NT2/D1 (cell line): Measurements from ENCODE around the gene HOXA9.

Experiments
- DNase-seq: peaks from one replicate; pipeline ENCODE4 v3.0.0-alpha.2; 2011; ENCODE audit warnings: low read depth, low spot score
- H3K27me3 ChIP-seq: 2 replicates; pipeline ENCODE4 v1.6.0; 2011; ENCODE audit warnings: mild to moderate bottlenecking; ENCODE audit not compliant: insufficient read length, insufficient read depth
- H3K36me3 ChIP-seq: 2 replicates; pipeline ENCODE4 v1.6.1; 2011; ENCODE audit warnings: mild to moderate bottlenecking, low read length, mixed read lengths; ENCODE audit not compliant: insufficient read depth, insufficient read length
- H3K4me1 ChIP-seq: 2 replicates; pipeline ENCODE4 v1.5.1; 2011; ENCODE audit not compliant: insufficient read depth, insufficient read length
- H3K4me3 ChIP-seq: 2 replicates; pipeline ENCODE4 v1.5.1; 2011; ENCODE audit warnings: low read depth; ENCODE audit not compliant: insufficient read length
- H3K9ac ChIP-seq: 2 replicates; pipeline ENCODE4 v1.6.0; 2011; ENCODE audit warnings: low read depth; ENCODE audit not compliant: insufficient read length
- H3K9me3 ChIP-seq: 2 replicates; pipeline ENCODE4 v1.5.1; 2011; ENCODE audit warnings: mild to moderate bottlenecking, low read length; ENCODE audit not compliant: insufficient read depth
- SUZ12 ChIP-seq: IDR thresholded peaks from 2 replicates; pipeline ENCODE4 v1.6.1; 2011; ENCODE audit not compliant: insufficient read length, insufficient read depth; ENCODE audit errors: extremely low read depth
- YY1 ChIP-seq: IDR thresholded peaks from 2 replicates; pipeline ENCODE4 v1.6.1; 2011; ENCODE audit not compliant: insufficient read length, insufficient read depth
- ZNF274 ChIP-seq: IDR thresholded peaks from 2 replicates; pipeline ENCODE4 v1.6.1; 2011; ENCODE audit warnings: mild to moderate bottlenecking, low read depth, low read length

HOXA9 gene

DNA sequence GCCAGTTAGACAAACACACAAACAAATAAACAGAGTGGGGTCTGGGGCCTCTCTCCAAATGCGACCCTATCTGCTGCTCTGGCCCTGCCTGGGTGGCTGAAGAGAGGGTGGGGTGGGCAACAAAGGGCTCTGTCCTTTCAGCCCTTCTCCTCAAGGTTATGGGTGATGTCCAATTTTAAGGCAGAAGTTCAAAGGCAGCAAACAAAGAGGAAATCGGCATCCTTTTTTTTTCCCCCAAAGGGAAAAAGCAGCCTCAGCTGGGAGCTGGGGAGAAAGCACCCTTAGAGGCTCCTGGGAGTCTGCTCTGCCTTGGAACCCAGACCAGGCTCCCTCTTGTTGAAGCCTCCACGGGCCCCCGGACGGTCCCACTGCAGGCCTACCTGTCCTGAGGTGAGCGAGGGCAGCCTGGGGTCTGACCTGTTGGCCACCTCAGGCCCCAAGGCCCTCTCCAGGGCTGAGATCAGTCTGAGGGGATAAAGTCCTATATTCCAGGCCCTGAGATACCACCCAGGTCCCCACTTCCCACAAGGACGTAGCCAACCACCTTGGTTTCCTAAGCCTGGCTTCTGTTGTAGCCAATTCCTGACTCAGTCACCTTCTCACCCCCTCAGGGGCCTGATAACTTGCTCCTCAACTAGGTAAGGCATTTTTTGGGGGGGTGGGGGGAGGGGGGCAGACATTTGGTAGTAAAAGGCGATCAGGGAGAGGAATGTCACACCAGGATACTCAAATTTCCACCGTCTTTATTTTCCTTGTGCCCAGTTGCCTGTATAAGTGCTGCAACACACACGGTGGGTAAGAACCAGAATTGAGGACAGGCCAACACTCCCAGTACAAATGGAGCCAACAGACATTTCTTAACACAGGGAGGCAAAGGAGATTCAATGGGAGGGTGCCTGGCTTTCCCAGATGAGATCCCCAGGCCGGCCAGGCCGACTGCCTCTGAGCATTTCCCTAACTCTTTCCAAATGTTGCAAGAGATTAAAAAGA, 15.4 kb upstream of the HOXA9 start:
- no peaks in the 10 kb centered on the region for H3K9me3 ChIP-seq
- no peak overlapping the region for H3K9ac ChIP-seq
- peaks cover 13% of the 10 kb centered on the region for H3K4me1 ChIP-seq
- peaks cover 100% of the 10 kb centered on the region for H3K27me3 ChIP-seq
- DNase-seq, result no peak
- TF ChIP-seq SUZ12, result peak; percentile 26
- no peak for TF ChIP-seq YY1
- TF ChIP-seq ZNF274, result no peak
- H3K36me3 ChIP-seq, result no peaks in the 10 kb centered on the region
- no peak overlapping the region for H3K4me3 ChIP-seq

DNA sequence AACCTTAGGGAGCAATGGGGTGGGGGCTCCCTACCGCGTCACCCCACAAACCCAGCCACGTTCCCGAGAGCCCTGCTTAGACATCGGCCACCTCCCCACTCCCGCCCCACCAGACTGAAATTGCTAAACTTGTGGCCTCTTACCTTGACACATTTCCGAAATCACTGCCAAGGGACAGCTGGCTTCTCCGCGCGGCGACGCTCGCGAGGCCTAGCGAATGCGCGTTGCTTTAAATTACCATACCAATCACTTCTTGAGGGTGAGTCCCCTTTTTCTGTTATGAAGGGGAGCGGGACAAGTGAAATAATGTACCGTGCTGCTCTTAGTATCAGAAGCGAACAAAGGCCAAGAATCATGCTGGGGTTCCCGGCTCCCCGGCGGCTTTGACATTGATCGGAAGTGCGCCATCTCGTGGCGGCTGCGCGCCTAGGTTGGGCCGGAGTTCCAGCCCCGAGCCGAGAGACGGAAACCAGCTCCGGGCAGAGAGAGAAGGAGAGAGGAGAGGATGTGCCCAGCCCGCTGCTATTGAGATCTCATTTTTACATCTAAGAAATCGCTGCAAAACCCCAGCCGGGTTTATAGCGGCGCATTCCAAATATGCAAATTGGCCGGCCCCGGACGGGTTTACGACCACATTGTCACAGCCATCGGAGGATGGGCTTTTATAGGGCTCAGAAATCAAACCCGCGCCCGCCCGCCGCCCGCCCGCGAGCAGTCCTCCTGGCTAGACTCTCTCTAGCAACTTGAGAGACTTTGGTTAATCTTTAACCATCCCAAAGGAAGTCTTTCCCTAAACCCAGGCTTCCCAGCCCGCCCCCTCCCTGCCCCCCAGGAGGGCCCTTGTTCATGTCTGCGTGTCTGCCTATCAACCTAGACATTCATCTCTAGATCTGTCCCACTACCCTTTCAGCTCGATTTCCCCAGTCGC, 14.4 kb upstream of the HOXA9 start:
- no peak for TF ChIP-seq YY1
- peak; percentile 98 for TF ChIP-seq SUZ12
- H3K4me3 ChIP-seq, result no peak overlapping the region
- no peak for DNase-seq
- H3K36me3 ChIP-seq, result no peaks in the 10 kb centered on the region
- H3K27me3 ChIP-seq, result peaks cover 100% of the 10 kb centered on the region
- no peak overlapping the region for H3K9ac ChIP-seq
- H3K9me3 ChIP-seq, result no peaks in the 10 kb centered on the region
- peaks cover 11% of the 10 kb centered on the region for H3K4me1 ChIP-seq

DNA sequence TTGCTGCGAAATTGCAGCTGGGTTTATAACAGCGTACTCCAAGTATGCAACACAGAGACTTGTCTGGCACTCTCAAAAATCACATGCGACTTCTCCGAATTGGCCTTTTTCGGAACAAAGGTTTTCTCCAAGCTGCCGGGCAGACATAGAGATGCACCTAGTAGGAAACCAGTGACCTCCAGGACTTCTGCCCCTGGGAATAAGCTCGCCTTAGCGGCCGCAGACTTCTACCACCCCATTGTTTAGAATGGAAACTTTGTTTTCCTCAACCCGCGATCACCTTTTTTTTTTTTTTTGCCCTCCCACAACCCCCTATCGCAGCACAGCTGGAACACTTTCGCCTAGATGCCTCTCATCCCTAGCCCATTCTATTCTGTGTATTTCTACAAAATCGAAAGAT, 13.7 kb upstream of the HOXA9 start:
- Histone ChIP-seq H3K9me3 (no peaks in the 10 kb centered on the region), H3K4me3 (no peak overlapping the region), H3K4me1 (peaks cover 7% of the 10 kb centered on the region), H3K36me3 (no peaks in the 10 kb centered on the region), H3K9ac (no peak overlapping the region), H3K27me3 (peaks cover 100% of the 10 kb centered on the region)
- no peak for DNase-seq
- TF ChIP-seq SUZ12, result no peak
- no peak for TF ChIP-seq ZNF274
- TF ChIP-seq YY1, result no peak

DNA sequence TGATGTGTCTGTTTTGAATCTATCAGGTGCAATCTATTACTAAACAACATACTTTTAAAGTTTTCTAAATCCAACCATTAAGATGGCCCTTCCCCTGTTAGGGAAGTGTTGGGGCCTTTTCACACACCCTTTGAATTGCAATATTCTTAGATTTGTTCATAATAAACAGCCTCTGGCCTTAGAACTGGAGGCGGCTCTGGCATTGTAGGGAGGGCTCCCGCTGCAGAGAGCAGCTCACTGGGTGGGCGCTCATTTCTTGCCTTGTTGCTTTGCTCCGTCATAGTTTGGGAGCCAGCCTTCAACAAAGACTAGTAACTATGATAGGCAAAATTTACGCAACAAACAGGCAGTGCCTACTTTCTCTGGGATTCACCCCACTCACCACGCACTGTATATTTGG, 13.0 kb upstream of the HOXA9 start:
- no peaks in the 10 kb centered on the region for H3K36me3 ChIP-seq
- no peaks in the 10 kb centered on the region for H3K9me3 ChIP-seq
- peaks cover 7% of the 10 kb centered on the region for H3K4me1 ChIP-seq
- no peak for DNase-seq
- H3K27me3 ChIP-seq, result peaks cover 100% of the 10 kb centered on the region
- no peak for TF ChIP-seq SUZ12
- TF ChIP-seq YY1, result no peak
- TF ChIP-seq ZNF274, result no peak
- no peak overlapping the region for H3K9ac ChIP-seq
- no peak overlapping the region for H3K4me3 ChIP-seq

DNA sequence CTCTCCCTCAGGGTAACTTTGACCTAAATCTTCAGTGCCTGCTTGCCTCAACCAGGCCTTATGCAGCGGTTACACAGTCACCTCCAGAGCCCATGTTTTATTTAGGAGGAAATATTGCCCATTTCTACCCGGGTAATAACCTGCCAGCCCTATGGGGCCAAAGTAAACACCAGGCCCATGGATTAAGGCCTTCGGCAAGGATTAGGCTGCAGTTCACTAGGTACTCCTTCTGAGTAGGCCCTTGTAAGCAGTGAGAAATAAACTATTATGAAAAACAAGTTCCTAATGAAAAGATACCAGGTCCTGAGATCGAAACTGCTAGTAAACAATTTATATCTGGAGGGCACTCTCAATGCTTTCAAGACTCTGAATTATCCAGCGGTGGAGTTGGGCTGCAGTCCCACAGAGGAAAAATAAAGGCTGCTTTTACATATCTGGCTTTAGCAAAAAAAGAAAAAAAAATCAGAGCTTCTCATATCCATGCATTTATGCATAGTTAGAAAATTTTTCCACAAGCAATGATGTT, 12.5 kb upstream of the HOXA9 start:
- Histone ChIP-seq H3K9me3 (no peaks in the 10 kb centered on the region), H3K4me3 (no peak overlapping the region), H3K27me3 (peaks cover 100% of the 10 kb centered on the region), H3K36me3 (no peaks in the 10 kb centered on the region), H3K4me1 (peaks cover 6% of the 10 kb centered on the region), H3K9ac (no peak overlapping the region)
- peak; percentile 1 for TF ChIP-seq SUZ12
- TF ChIP-seq YY1, result no peak
- DNase-seq, result no peak

DNA sequence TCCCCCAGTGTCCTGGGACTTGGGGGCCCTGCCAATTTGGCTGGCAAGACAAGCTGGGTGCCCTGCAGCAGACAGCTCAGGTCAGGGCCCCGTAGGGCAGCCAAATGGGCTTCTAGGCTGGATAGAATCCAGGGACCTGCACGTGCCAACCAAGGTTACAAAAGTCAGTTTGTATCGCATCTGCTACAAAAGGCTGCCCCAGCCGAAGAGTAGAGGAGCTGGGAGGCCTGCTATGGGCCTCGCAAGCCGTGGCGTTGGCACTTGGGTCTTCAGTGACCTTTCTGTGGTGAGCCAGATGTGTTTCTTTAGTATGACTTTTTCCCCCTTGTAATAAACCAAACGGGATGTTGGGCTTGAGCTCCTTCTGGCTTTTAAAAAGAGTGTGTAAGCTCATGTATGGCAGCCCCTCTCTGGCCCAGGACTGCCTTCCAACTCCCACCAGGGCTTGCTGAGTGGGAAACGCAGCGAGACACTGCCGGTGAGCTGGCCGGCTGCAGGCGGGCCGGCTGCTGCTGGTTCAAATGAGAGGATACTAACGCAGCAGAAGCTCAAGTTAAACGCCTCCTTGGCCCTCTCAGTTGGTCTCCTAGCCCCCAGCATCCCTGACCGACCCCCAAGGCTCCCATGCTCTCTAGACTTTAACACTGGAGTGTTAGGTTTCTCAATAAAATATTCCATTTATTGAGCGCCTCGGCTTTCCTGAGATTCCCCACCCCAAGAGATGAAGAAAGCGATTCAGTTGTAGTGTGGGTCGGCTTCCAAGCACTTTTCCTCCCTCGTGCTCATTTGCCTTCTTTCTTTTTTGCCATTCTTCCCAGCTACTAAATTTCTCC, 11.8 kb upstream of the HOXA9 start:
- Histone ChIP-seq H3K27me3 (peaks cover 100% of the 10 kb centered on the region), H3K36me3 (no peaks in the 10 kb centered on the region), H3K4me1 (peaks cover 7% of the 10 kb centered on the region), H3K4me3 (no peak overlapping the region), H3K9ac (no peak overlapping the region), H3K9me3 (no peaks in the 10 kb centered on the region)
- no peak for DNase-seq
- TF ChIP-seq YY1, result no peak
- TF ChIP-seq ZNF274, result no peak
- TF ChIP-seq SUZ12, result peak; percentile 55
